ENCODE results near the gene MYOM3.
"Not testable (repeated sequence)": the region's sequence is repeated elsewhere in the genome, so short reads cannot be mapped to it uniquely, and the experiment has no call there.

The MYOM3 gene

DNA sequence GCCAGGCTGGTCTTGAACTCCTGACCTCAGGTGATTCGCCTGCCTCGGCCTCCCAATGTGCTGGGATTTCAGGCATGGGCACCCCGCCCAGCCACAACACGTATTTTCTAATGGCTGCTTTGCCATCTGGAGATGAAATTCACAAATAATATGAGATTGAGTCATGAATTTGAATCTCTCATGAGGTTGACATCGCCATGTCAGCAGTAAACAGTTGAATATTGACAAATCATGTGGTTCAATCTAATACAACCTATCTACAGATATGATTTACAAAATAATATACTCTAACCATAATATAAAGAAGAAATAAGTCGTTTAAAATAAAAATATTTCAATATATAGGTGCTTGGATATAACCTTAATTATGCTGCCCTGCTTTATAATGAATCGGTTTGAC is 42.1 kb downstream of the MYOM3 start:
- DNase-seq: no peak

- no peak for DNase-seq
Observed at GRCh38 chr1:24067978-24068377, 44.0 kb downstream of the MYOM3 start.

GRCh38 chr1:24065304-24065703 is 46.6 kb downstream of the MYOM3 start:
- no peak for DNase-seq

GRCh38 chr1:24062221-24062620 is 49.7 kb downstream of the MYOM3 start:
- DNase-seq: no peak

GRCh38 chr1:24060482-24060881 is 51.5 kb downstream of the MYOM3 start:
- no peak for DNase-seq

DNA sequence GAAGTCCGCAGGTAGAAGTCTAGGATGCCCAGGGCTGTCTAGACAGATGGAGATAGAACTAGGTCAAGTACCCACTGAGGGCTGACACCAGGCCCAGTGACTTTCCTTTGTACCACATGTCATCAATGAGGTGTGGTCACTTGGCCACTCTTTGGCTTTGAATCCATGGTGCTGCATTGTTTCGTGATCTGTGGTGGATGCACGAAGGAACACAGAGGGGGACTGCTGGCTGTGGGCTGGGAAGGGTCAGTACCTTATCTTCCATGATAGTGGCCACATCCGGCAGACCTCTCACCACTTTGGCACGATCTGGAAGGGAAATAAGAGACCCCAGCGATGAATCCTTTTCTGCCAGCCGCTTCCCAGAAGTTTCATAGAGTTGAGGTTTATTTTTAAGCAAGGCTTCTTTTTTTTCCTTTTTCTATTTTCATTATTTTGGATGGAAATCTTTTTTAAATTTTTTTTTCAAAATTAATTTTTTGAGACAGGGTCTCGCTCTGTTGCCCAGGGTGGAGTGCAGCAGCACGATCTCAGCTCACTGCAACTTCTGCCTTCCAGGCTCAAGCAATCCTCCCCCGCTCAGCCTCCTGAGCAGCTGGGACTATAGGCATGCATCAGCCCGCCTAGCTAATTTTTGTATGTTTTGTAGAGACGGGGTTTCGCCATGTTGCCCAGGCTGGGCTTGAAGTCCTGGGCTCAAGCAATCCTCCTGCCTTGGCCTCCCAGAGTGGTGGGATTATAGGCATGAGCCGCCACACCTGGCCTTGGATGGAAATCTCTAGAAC is 53.1 kb downstream of the MYOM3 start:
- DNase-seq: no peak

DNA sequence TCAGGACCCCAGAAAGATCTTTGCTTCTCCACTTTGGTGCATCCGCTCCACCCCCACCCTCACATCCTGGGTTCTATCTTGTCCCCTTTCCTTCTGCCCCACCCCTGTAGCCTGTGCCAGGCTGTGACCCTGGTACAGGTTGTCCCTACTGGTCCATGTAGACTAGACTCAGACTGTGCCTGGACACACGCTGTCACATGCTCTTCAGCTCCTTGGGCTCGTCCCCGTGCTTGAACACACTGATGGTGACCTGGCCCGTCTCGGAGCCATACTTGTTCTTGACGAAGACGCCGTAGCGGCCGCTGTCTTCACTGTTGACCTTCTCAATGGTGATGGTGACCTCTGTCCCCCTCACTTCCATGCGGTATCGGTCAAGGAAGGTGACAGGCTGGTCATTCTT is 54.8 kb downstream of the MYOM3 start:
- no peak for DNase-seq

DNA sequence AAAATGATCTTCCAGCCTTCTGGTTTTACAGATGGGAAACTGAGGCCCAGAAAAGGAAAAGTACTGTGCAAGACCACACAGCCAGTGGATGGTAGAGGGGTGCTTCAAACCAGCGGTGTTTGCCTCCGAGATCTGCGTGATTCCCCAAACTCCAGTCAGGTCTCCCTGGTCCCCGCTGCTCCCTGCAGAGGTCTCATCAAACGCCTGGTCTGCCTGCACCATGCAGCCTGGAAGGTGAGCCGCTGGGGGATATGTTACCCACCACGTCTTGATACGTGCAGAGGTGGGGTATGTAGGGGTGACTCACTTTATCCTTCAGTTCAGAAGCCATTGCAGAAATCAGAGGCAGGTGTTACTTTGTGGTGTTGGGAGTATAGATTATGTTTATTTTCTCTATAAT is 56.3 kb downstream of the MYOM3 start:
- no peak for DNase-seq

- no peak for DNase-seq
Observed at GRCh38 chr1:24052220-24052619, 59.7 kb downstream of the MYOM3 start.

DNA sequence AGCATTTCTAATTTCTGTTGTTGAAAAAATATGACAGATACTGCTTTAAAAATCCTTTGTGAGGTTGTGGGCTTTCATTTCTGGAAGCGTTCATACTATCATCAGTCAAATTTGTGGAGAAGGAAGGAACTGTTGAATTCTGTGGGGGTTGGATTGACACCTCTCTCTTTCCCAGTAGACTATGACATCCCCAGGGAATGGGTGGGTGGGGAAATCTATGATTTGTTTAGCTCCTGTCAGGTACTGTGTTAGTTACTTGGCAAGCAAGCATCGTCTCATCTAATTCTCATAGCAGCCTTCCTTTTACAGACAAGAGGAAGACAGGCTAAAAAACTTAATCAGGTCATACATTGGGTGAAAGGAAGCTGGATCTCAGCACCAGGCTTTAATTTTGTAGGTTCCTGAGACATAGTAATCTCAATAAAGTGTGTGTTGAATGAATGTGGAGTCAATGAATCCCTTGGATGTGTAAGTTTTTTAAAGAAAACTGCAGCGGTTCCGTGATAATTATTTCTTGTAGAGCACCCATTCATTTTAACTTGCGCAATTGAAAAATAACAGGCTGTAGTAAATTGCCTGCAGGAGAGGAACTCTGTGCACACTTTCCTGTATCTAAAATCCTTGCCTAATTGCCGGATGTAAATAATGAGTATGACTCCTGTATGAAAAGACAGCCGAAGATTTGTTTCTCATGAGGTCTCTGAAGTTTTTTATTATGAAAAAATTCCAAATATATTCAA is 60.6 kb downstream of the MYOM3 start:
- DNase-seq: no peak

DNA sequence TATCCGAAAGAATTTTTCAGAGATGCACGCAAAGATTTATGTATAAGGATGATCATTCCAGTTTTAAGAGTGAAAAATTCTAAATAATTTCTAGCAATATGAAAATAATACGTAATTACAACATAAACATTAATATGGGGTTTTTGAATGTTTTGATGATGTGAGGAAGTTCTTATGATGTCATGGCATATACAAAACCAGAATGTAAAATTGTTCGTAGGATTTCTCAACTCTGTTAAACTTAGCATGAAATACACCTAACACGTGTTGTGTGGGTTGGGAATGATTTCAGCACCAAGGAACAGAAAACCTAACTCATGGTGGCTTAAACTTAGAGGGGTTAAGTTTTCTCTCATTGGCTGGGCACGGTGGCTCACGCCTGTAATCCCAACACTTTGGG is 62.2 kb downstream of the MYOM3 start:
- DNase-seq: no peak

DNA sequence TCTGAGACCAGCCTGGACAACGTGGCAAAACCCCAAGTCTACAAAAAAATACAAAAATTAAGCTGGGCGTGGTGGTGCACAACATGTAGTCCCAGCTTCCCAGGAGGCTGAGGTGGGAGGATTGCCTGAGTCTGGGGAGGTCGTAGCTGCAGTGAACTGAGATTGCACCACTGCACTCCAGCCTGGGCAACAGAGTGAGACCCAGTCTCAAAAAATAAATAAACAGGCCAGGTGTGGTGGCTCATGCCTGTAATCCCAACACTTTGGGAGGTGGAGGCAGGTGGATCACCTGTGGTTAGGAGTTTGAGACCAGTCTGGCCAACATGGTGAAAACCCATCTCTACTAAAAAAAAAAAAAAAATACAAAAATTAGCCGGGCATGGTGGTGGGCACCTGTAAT is 63.0 kb downstream of the MYOM3 start:
- not testable (repeated sequence) for DNase-seq

- no peak for DNase-seq
Observed at GRCh38 chr1:24048205-24048869, 63.6 kb downstream of the MYOM3 start.

- DNase-seq: no peak
Observed at GRCh38 chr1:24047110-24047477, 64.8 kb downstream of the MYOM3 start.

GRCh38 chr1:24045771-24046170 is 66.2 kb downstream of the MYOM3 start:
- no peak for DNase-seq

DNA sequence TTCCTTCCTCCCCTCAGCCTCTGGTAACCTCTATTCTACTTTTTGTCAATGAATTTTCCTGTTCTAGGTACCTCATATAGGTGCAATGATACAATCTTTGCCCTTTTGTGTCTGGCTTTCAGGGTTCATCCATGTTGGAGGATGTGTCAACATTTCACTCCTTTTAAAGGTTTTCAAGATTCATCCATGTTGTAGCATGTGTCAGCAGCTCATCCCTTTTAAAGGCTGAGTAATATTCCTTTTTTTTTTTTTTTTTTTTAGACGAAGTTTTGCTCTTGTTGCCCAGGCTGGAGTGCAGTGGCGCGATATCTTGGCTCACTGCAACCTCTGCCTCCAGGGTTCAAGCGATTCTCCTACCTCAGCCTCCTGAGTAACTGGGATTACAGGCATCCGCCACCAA is 67.3 kb downstream of the MYOM3 start:
- not testable (repeated sequence) for DNase-seq

- no peak for DNase-seq
Observed at GRCh38 chr1:24043345-24044032, 68.4 kb downstream of the MYOM3 start.

DNA sequence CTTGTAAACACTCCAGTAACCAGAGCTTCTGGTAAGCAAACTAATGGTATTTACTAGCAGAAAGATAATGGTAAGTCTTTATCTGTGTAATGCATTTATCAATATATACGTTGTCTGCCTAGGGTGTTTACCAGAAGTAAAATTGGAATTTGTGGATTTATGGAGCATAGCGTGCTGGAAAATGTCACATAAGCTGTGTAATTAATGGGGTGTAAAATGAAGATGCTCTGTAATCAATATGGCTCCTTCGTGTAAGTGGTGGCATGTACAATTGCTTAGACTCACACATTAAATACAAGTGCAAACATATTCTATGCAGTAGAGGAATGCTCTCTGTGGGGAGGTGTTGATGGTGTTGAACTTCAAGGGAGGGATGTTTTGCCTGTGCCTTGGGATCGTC is 69.6 kb downstream of the MYOM3 start:
- DNase-seq: no peak

DNA sequence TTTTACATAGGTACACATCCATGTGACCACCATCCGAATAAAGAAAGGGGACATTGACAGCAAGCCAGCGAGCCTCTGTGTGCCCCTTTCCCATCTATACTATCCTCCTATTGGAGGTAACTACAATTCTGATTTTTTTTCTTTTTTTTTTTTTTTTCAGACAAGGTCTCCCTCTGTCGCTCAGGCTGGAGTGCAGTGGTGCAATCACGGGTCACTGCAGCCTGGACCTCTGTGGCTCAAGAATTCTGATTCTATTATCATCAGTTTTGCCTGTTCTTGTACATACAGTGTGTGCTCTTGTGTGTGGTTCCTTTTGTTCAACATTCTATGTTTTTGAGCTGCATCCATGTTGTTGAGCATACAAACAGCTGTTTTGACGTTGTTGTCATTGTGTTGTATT is 75.8 kb downstream of the MYOM3 start:
- DNase-seq: no peak

- no peak for DNase-seq
Observed at GRCh38 chr1:24032981-24033380, 79.0 kb downstream of the MYOM3 start.

DNA sequence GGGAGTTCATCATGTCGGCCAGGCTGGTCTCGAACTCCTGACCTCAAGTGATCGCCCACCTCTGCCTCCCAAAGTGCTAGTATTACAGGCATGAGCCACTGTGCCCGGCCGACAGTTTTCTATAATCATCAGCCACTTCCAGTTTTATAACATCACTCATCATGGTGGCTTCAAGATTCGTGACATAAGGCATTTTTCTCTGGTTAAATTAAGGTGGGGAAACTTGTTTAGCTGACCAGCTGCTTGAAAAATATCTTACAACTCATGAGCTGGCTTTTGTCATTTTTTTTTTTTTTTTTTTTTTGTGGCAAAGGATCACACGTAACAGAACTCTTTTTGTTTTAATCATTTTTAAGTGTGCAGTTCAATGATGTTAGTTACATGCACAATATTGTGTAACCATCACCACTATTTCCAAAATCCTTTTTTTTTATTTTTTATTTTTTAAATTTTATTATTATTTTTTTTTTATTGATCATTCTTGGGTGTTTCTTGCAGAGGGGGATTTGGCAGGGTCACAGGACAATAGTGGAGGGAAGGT is 80.9 kb downstream of the MYOM3 start:
- DNase-seq: not testable (repeated sequence)

GRCh38 chr1:24027838-24028468 is 84.0 kb downstream of the MYOM3 start:
- peak; percentile 38 for DNase-seq
